Measurements from ENCODE around the gene CCDC30.

- TF ChIP-seq CTCF (IDR thresholded peaks at IDR 0.05), result no peak
- TF ChIP-seq POLR2A (IDR thresholded peaks at IDR 0.05), result no peak
Observed at GRCh38 chr1:42484382-42484781, 21.3 kb downstream of the CCDC30 start.

Measured in uterus (tissue), 2 donors.